Measurements from ENCODE around the gene CTTNBP2.

The CTTNBP2 gene

GRCh38 chr7:117829450-117830117, 43.7 kb downstream of the CTTNBP2 start:
- in situ Hi-C loops (cut with MboI; ENCODE audit: low sequenced_read_pairs) = no loop called here

DNA sequence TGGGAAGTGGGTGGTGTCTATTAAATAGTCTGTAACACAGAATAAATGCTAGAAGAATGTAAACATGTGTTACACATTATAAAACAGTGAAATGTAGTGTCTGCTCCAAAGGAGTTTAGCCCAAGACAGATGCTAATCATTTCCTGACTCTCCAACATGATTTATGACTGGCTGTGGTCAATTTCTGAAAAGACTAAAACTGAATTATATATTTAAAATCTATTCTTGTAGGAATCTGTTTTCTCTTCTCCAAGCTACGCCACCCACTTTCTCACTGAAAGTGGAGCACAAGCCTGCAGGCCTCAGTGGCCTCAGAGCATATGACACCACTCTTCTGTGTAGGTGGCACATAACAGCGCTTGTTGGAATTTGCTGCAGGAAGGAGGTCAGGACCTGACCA, 44.4 kb downstream of the CTTNBP2 start:
- in situ Hi-C loops (cut with MboI; ENCODE audit: low sequenced_read_pairs) = no loop called here

- in situ Hi-C loops (cut with MboI; ENCODE audit: low sequenced_read_pairs) = no loop called here
Observed at GRCh38 chr7:117827862-117828261, 45.4 kb downstream of the CTTNBP2 start.

GRCh38 chr7:117825132-117825531, 48.1 kb downstream of the CTTNBP2 start:
- in situ Hi-C loops (cut with MboI; ENCODE audit: low sequenced_read_pairs) = no loop called here

GRCh38 chr7:117824592-117824991, 48.6 kb downstream of the CTTNBP2 start:
- in situ Hi-C loops (cut with MboI; ENCODE audit: low sequenced_read_pairs) = no loop called here

DNA sequence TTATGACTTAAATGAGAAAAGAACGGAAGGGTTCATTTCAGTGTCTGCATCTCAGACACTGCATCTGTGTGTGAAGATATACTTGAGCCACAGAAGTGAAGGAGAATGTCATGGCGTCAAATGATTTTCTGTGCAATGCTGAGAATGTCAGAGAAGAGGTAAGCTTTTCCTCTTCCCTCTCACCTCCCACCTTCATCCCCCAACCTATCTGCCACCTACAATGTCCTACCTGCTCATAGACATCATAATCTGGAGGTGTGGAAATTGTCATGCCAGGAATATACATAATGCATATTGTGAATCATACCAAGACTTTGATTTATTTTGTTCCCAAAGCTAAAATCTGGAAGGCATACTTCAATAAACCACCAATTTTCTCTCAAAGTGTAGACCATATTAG, 53.7 kb downstream of the CTTNBP2 start:
- in situ Hi-C loops (cut with MboI; ENCODE audit: low sequenced_read_pairs) = no loop called here

DNA sequence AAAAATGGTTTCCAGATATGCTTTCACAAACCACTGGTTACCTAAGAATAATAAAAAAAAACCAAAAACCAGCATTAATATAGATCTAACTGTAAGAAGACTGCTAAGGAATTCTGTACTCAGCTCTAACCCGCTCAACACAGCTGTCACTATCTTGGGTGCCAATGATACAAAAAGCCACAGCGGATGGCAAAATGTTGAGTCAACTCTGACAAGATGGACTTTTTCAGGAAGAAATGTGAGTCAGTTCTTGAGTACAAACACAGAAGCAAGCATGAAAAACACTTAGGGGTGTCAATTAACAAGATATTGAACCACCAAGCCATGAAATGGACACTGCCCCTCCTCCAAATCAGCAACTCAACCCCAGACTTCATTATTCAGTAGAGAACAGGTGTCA, 55.0 kb downstream of the CTTNBP2 start:
- in situ Hi-C loops (cut with MboI; ENCODE audit: low sequenced_read_pairs) = no loop called here

DNA sequence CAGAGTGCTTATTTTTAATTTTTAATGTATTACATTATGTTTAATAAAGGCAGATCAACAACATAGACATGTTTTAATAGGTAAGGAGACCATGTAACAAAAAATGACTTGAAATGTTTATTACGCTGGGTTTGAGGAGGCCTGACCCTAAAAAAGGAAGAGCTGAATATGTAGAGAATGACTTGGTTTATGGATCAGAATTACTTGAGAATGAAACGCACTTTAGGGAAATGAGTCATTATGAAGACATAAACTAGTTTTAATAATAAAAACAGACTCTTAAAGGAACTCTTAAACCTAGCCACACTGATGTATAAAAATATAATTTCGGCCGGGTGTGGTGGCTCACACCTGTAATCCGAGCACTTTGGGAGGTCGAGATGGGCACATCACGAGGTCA, 56.5 kb downstream of the CTTNBP2 start:
- in situ Hi-C loops (cut with MboI; ENCODE audit: low sequenced_read_pairs) = no loop called here

DNA sequence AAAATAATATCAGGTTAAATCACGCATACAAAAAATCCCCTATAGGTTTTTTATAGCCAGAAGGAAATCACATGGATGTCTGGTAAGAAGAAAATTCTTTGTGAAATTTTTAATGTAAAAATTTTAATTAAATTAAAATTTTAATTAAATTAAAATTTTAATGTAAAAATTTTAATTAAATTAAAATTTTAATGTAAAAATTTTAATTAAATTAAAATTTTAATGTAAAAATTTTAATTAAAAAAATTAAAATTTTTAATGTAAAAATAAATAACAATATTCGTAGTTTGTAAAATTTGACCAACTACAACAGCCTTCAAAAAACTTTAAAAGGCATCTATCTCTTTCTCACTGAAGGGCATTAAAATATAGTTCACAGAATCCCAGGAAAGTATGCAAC, 61.5 kb downstream of the CTTNBP2 start:
- in situ Hi-C loops (cut with MboI; ENCODE audit: low sequenced_read_pairs) = no loop called here

DNA sequence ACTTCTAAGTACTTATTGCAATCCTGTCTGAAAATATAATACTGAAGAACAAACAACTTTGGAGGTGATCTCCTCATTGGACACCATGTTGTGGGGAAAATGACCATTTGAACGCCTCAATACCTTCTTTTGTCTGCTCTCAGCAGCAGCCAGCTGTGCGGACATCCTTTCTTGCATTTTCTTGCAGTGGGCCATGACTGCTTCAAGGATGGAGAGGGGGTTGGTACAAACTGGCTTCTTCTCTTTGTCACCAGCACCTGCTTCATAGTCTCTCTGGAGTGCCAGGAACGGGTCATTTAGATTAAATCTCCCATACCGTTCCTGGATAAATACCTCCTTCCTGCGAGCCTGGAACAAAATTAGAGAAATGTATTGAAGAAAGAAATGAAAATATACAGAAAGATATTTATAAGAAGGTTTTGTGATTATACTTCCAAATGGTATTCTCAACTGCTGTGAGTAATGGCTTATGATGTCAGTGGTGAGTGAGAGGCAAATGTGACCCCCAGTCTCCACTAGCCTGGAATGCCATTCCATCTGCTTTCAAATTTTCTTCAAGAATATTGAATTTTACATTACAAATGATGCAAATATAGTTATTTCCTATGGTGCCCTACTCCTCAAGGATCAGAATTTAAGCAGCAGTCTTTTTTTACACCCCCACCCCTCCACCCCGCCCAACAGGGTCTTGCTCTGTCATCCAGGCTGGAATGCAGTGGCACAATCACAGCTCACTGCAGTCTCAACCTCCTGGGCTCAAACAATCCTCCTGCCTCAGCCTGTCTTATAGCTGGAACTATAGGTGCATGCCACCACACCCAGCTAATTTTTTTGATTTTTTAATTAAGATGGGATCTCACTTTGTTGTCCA, 62.4 kb downstream of the CTTNBP2 start:
- in situ Hi-C loops (cut with MboI; ENCODE audit: low sequenced_read_pairs) = no loop called here

DNA sequence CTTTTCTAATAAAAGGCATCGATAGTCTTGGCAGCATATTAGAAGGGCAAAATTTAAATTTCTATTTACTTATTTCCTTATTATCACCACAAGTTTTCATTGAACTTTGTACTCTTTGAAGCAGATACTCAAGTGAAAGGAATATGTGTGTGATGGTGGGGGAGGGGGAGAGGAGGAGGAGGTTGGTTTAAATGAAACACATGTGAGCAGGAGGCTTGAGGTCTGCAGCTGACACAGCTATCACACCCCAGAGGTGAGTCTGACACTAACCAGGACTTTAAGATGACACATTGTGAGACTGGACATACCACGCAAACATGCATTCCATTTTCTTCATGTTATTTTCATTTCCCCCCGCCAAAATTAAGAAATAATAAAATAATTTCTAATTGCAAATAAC, 63.3 kb downstream of the CTTNBP2 start:
- in situ Hi-C loops (cut with MboI; ENCODE audit: low sequenced_read_pairs) = no loop called here

DNA sequence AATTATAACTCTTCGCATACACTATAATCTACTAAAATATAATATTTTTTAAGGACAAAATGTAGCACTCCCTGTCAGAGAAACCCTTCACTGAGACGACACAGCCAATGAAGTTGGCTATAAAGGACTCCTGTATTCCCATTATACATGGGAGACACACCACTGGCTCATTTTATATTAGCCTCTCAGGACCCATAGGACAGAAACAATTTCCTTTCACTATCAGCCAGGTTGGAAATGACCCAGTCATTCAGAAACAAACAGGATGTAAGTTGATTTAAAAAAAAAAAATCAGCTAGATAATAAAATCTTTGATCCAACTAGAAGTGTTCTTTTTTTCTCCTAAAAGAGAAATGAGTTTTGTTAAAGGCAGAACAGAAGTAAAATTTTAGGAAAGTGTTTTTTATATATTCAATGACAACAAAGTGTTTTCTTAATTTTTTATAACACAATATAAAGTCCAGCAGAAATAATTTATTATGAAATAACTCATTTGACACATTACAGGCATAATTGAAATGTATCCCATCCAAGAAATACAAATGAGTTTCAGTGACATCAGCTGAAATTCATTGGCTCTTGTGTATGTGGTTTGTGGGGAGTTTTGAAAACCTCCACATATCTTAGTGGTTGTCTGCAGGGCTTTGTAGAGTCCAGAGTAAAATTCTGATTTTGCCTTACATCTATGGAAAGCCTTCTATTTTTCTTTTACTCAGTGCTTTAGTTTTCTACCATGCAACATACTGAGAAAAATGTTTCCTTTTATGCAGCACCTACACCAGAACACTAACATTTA, 64.1 kb downstream of the CTTNBP2 start:
- in situ Hi-C loops (cut with MboI; ENCODE audit: low sequenced_read_pairs) = no loop called here

DNA sequence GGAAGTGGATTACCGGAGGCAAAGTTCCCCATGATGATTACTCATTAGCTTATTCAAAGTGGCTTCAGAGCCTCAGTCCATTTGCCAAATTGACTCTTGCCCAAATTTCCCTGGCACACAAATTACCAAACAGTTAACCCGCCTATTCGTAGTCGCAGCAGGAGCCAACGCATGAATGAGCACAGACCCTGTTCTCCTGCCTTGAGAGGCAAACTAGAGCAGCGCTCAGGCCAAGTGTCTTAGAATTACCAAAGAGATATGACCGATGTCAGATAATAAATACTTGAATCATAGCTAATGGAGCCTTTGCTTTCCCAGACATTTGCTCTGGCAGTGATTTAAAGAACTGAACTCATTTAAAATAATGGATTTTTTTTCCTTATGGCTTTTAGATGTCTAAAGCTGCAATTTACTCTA, 64.9 kb downstream of the CTTNBP2 start:
- in situ Hi-C loops (cut with MboI; ENCODE audit: low sequenced_read_pairs) = no loop called here

GRCh38 chr7:117807676-117808075, 65.6 kb downstream of the CTTNBP2 start:
- in situ Hi-C loops (cut with MboI; ENCODE audit: low sequenced_read_pairs) = no loop called here

DNA sequence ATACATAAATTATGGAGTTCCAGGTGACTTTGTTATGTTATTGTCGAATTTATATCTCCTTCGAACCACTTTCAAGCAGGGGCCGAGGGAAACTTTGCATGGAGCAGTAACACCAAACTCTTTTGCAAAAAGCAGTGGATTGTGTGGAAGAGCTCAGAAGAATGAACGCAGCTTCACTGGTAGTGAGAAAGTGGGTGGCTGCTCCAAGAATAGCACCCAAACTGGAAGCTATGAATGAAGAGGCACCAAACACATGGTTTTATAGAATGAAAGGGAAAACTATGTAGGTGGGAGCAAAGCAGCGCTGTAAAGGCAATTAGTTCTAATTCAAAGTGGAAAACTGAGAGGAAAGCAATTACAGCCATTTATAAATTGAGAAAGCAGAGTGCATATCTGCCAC, 67.2 kb downstream of the CTTNBP2 start:
- in situ Hi-C loops (cut with MboI; ENCODE audit: low sequenced_read_pairs) = no loop called here

GRCh38 chr7:117805241-117805640, 68.0 kb downstream of the CTTNBP2 start:
- in situ Hi-C loops (cut with MboI; ENCODE audit: low sequenced_read_pairs) = no loop called here

- in situ Hi-C loops (cut with MboI; ENCODE audit: low sequenced_read_pairs) = no loop called here
Observed at GRCh38 chr7:117803476-117803875, 69.8 kb downstream of the CTTNBP2 start.

GRCh38 chr7:117802660-117803059, 70.6 kb downstream of the CTTNBP2 start:
- in situ Hi-C loops (cut with MboI; ENCODE audit: low sequenced_read_pairs) = no loop called here

GRCh38 chr7:117800841-117801240, 72.4 kb downstream of the CTTNBP2 start:
- in situ Hi-C loops (cut with MboI; ENCODE audit: low sequenced_read_pairs) = no loop called here

DNA sequence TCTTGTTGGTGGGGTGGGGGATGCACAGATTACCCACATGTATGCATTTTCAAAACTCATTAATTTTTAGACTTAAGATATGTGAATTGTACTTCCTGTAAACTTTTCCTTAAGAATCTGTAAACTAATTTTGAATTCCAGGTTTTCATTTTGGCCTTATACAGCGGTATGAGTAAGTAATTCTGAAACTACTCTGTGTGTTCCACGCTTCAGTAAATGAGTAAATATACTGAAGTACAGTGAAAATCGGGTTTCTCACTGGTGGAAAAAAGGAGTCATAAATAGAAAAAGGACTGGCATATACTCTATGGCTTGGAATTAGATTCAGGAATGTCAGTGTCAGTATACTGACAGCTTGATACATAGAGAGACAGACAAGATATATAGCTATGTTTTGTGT, 72.8 kb downstream of the CTTNBP2 start:
- in situ Hi-C loops (cut with MboI; ENCODE audit: low sequenced_read_pairs) = no loop called here

GRCh38 chr7:117796889-117797288, 76.4 kb downstream of the CTTNBP2 start:
- in situ Hi-C loops (cut with MboI; ENCODE audit: low sequenced_read_pairs) = no loop called here

- in situ Hi-C loops (cut with MboI; ENCODE audit: low sequenced_read_pairs) = no loop called here
Observed at GRCh38 chr7:117793976-117794375, 79.3 kb downstream of the CTTNBP2 start.

Measured in hTERT RPE-1 (cell line).